ENCODE data around the gene EVL.

EVL gene

GRCh38 chr14:100143934-100144333 lies 78.7 kb downstream of the EVL start:
- H3K4me3 ChIP-seq (ENCODE audit: low read depth, low read length) = no peak overlapping the region
- TF ChIP-seq CTCF (IDR thresholded peaks at IDR 0.05; ENCODE audit: low read depth, low read length) = no peak

- TF ChIP-seq CTCF (IDR thresholded peaks at IDR 0.05; ENCODE audit: low read depth, low read length) = no peak
Measured at GRCh38 chr14:100144645-100144995, 79.4 kb downstream of the EVL start.

GRCh38 chr14:100144996-100145646 lies 79.9 kb downstream of the EVL start:
- no peak for TF ChIP-seq CTCF (IDR thresholded peaks at IDR 0.05; ENCODE audit: low read depth, low read length)
- H3K4me3 ChIP-seq (ENCODE audit: low read depth, low read length) = no peak overlapping the region

More at GRCh38 chr14:100144645-100144995, 79.4 kb downstream of the EVL start:
- H3K4me3 ChIP-seq (ENCODE audit: low read depth, low read length) = no peak overlapping the region

- H3K4me3 ChIP-seq (ENCODE audit: low read depth, low read length) = no peak overlapping the region
- no peak for TF ChIP-seq CTCF (IDR thresholded peaks at IDR 0.05; ENCODE audit: low read depth, low read length)
Measured at GRCh38 chr14:100145682-100146464, 80.7 kb downstream of the EVL start.

- TF ChIP-seq CTCF (IDR thresholded peaks at IDR 0.05; ENCODE audit: low read depth, low read length) = no peak
- H3K4me3 ChIP-seq (ENCODE audit: low read depth, low read length) = no peak overlapping the region
Measured at GRCh38 chr14:100146531-100147091, 81.4 kb downstream of the EVL start.

- TF ChIP-seq CTCF (IDR thresholded peaks at IDR 0.05; ENCODE audit: low read depth, low read length) = no peak
- H3K4me3 ChIP-seq (ENCODE audit: low read depth, low read length) = no peak overlapping the region
Measured at GRCh38 chr14:100147181-100147631, 82.0 kb downstream of the EVL start.
